BLaER1 treated with 17β-estradiol and CSF1 and Interleukin-3, amounts not matched to agents 10 nM and 100 nM (cell line): ENCODE results near the gene TTLL5.

Source experiments
- H3K27ac ChIP-seq, 11 experiments: shearing (Covaris generic); formaldehyde crosslinking; 2 replicates each; pipeline ENCODE4 v1.8.1; 2022
- H3K27me3 ChIP-seq, 11 experiments: shearing (Covaris generic); formaldehyde crosslinking; 2 replicates each; pipeline ENCODE4 v1.8.1; 2022
- H3K36me3 ChIP-seq, 11 experiments: shearing (Covaris generic); formaldehyde crosslinking; 2 replicates each; pipeline ENCODE4 v1.8.1; 2022
- H3K4me1 ChIP-seq, 10 experiments: shearing (Covaris generic); formaldehyde crosslinking; 2 replicates each; pipeline ENCODE4 v1.8.1; 2022
- H3K4me2 ChIP-seq, 11 experiments: shearing (Covaris generic); formaldehyde crosslinking; 2 replicates each; pipeline ENCODE4 v1.8.1; 2022
- H3K4me3 ChIP-seq, 10 experiments: shearing (Covaris generic); formaldehyde crosslinking; 2 replicates each; pipeline ENCODE4 v1.8.1; 2022
- H3K9ac ChIP-seq, 11 experiments: shearing (Covaris generic); formaldehyde crosslinking; 2 replicates each; pipeline ENCODE4 v1.8.1; 2022
- H3K9me3 ChIP-seq, 11 experiments: shearing (Covaris generic); formaldehyde crosslinking; replicated peaks in 1 of 11; 2 replicates each; pipeline ENCODE4 v1.8.1; 2022
- H4K20me1 ChIP-seq, 11 experiments: shearing (Covaris generic); formaldehyde crosslinking; 2 replicates each; pipeline ENCODE4 v1.8.1; 2022
- Cebpa-rat ChIP-seq, 11 experiments: shearing (Covaris generic); IDR thresholded peaks; 2 replicates each; pipeline ENCODE4 v1.8.1; 2022

Gene TTLL5

GRCh38 chr14:75959031-75959430 lies 298.0 kb downstream of the TTLL5 start:
- Histone ChIP-seq H3K4me3 (0 out of 20 replicates have a peak overlapping the region, but pooled peaks of 1 of the 10 experiments have one; percentile 5), H3K27me3 (no peaks in the 10 kb centered on the region), H3K27ac (peak overlapping the region in 8 of 11 experiments; percentile 4 to 92 (median 82); a peak in 18 of 22 replicates), H3K9ac (peak overlapping the region in 4 of 11 experiments; percentile 75 to 78 (median 76); a peak in 7 of 22 replicates), H3K36me3 (peaks cover 0 to 24% (median 6%) of the 10 kb centered on the region in 11 experiments; a peak in 8 of 22 replicates), H3K4me2 (peak overlapping the region; percentile 30 to 78 (median 59); a peak in 21 of 22 replicates), H4K20me1 (no peaks in the 10 kb centered on the region), H3K9me3 (peaks cover 0 to 17% (median 0%) of the 10 kb centered on the region in 11 experiments; a peak in 6 of 22 replicates), H3K4me1 (peaks cover 15 to 69% (median 53%) of the 10 kb centered on the region in 10 experiments)
- no peak for TF ChIP-seq Cebpa-rat (IDR thresholded peaks at IDR 0.05)

- Histone ChIP-seq H3K4me3 (peak overlapping the region in 4 of 10 experiments; percentile 4 to 26 (median 12); a peak in 3 of 20 replicates), H3K4me1 (peaks cover 15 to 58% (median 42%) of the 10 kb centered on the region in 10 experiments), H4K20me1 (no peaks in the 10 kb centered on the region), H3K9me3 (peaks cover 0 to 17% (median 0%) of the 10 kb centered on the region in 11 experiments; a peak in 6 of 22 replicates), H3K9ac (peak overlapping the region in 8 of 11 experiments; percentile 12 to 78 (median 64); a peak in 14 of 22 replicates), H3K27ac (peak overlapping the region in 9 of 11 experiments; percentile 8 to 92 (median 77); a peak in 17 of 22 replicates), H3K4me2 (peak overlapping the region; percentile 5 to 78 (median 59); a peak in 18 of 22 replicates), H3K36me3 (peaks cover 0 to 17% (median 2%) of the 10 kb centered on the region in 11 experiments; a peak in 7 of 22 replicates), H3K27me3 (no peaks in the 10 kb centered on the region)
- TF ChIP-seq Cebpa-rat (IDR thresholded peaks at IDR 0.05), result peak in 3 of 11 experiments; percentile 10 to 44 (median 22); a peak in 1 of 22 replicates
These were observed 299.2 kb downstream of the TTLL5 start for GRCh38 chr14:75960231-75960630.

- no peaks in the 10 kb centered on the region for H3K27me3 ChIP-seq
- H3K4me2 ChIP-seq, result peak overlapping the region in 9 of 11 experiments; percentile 30 to 78 (median 71); a peak in 16 of 22 replicates
- H3K4me1 ChIP-seq, result peaks cover 15 to 53% (median 40%) of the 10 kb centered on the region in 10 experiments
- no peak overlapping the region for H3K4me3 ChIP-seq
- peaks cover 0 to 13% (median 0%) of the 10 kb centered on the region in 11 experiments; a peak in 5 of 22 replicates for H3K36me3 ChIP-seq
- H3K9me3 ChIP-seq, result peaks cover 0 to 17% (median 0%) of the 10 kb centered on the region in 11 experiments; a peak in 6 of 22 replicates
- H3K9ac ChIP-seq, result no peak overlapping the region
- no peak for TF ChIP-seq Cebpa-rat (IDR thresholded peaks at IDR 0.05)
- no peaks in the 10 kb centered on the region for H4K20me1 ChIP-seq
- H3K27ac ChIP-seq, result peak overlapping the region in 5 of 11 experiments; percentile 77 to 92 (median 89); a peak in 9 of 22 replicates
These were observed 300.6 kb downstream of the TTLL5 start for GRCh38 chr14:75961662-75962061.

- Histone ChIP-seq H3K4me3 (no peak overlapping the region), H3K9me3 (peaks cover 0 to 6% (median 0%) of the 10 kb centered on the region in 11 experiments; a peak in 1 of 22 replicates), H3K27me3 (no peaks in the 10 kb centered on the region), H3K4me2 (no peak overlapping the region; a peak in 1 of 22 replicates), H3K27ac (no peak overlapping the region), H3K9ac (no peak overlapping the region), H3K36me3 (peaks cover 0 to 6% (median 0%) of the 10 kb centered on the region in 11 experiments; a peak in 3 of 22 replicates), H4K20me1 (no peaks in the 10 kb centered on the region), H3K4me1 (peaks cover 0 to 29% (median 12%) of the 10 kb centered on the region in 10 experiments; a peak in 12 of 20 replicates)
- no peak for TF ChIP-seq Cebpa-rat (IDR thresholded peaks at IDR 0.05)
These were observed 306.8 kb downstream of the TTLL5 start for GRCh38 chr14:75967866-75968265.

GRCh38 chr14:75968456-75968855 lies 307.4 kb downstream of the TTLL5 start:
- Histone ChIP-seq H3K27me3 (no peaks in the 10 kb centered on the region), H3K4me3 (no peak overlapping the region), H4K20me1 (no peaks in the 10 kb centered on the region), H3K9ac (no peak overlapping the region), H3K9me3 (peaks cover 0 to under 1% (median 0%) of the 10 kb centered on the region in 11 experiments; a peak in 1 of 22 replicates), H3K4me2 (peak overlapping the region in 4 of 11 experiments; percentile 2 to 53 (median 18); a peak in 3 of 22 replicates), H3K4me1 (peaks cover 0 to 28% (median 12%) of the 10 kb centered on the region in 10 experiments; a peak in 12 of 20 replicates), H3K36me3 (peaks cover 0 to under 1% (median 0%) of the 10 kb centered on the region in 11 experiments; a peak in 1 of 22 replicates), H3K27ac (peak overlapping the region in 2 of 11 experiments; percentile 31 to 32; a peak in 2 of 22 replicates)
- no peak for TF ChIP-seq Cebpa-rat (IDR thresholded peaks at IDR 0.05)

GRCh38 chr14:75969126-75969525 lies 308.1 kb downstream of the TTLL5 start:
- no peaks in the 10 kb centered on the region for H3K27me3 ChIP-seq
- no peaks in the 10 kb centered on the region for H3K36me3 ChIP-seq
- no peak overlapping the region for H3K4me3 ChIP-seq
- peak overlapping the region in 1 of 11 experiments; percentile 20; a peak in 1 of 22 replicates for H3K9ac ChIP-seq
- peak overlapping the region in 6 of 11 experiments; percentile 2 to 53 (median 18); a peak in 7 of 22 replicates for H3K4me2 ChIP-seq
- H3K9me3 ChIP-seq, result no peaks in the 10 kb centered on the region
- H4K20me1 ChIP-seq, result no peaks in the 10 kb centered on the region
- H3K27ac ChIP-seq, result peak overlapping the region in 2 of 11 experiments; percentile 31 to 32; a peak in 3 of 22 replicates
- TF ChIP-seq Cebpa-rat (IDR thresholded peaks at IDR 0.05), result no peak
- H3K4me1 ChIP-seq, result peaks cover 0 to 25% (median 12%) of the 10 kb centered on the region in 10 experiments; a peak in 12 of 20 replicates

- H3K9me3 ChIP-seq, result no peaks in the 10 kb centered on the region
- H3K4me2 ChIP-seq, result no peak overlapping the region
- H3K27ac ChIP-seq, result 0 out of 22 replicates have a peak overlapping the region, but pooled peaks of 1 of the 11 experiments have one; percentile 31
- peaks cover 0 to 25% (median 12%) of the 10 kb centered on the region in 10 experiments; a peak in 12 of 20 replicates for H3K4me1 ChIP-seq
- H4K20me1 ChIP-seq, result no peaks in the 10 kb centered on the region
- no peak overlapping the region for H3K4me3 ChIP-seq
- H3K27me3 ChIP-seq, result no peaks in the 10 kb centered on the region
- H3K9ac ChIP-seq, result no peak overlapping the region
- H3K36me3 ChIP-seq, result no peaks in the 10 kb centered on the region
- no peak for TF ChIP-seq Cebpa-rat (IDR thresholded peaks at IDR 0.05)
These were observed 308.8 kb downstream of the TTLL5 start for GRCh38 chr14:75969891-75970290.

GRCh38 chr14:75970989-75971388 lies 309.9 kb downstream of the TTLL5 start:
- H3K9me3 ChIP-seq, result no peaks in the 10 kb centered on the region
- H3K27me3 ChIP-seq, result no peaks in the 10 kb centered on the region
- H3K9ac ChIP-seq, result no peak overlapping the region
- no peak overlapping the region for H3K4me2 ChIP-seq
- H4K20me1 ChIP-seq, result no peaks in the 10 kb centered on the region
- no peak overlapping the region for H3K4me3 ChIP-seq
- no peaks in the 10 kb centered on the region for H3K36me3 ChIP-seq
- no peak for TF ChIP-seq Cebpa-rat (IDR thresholded peaks at IDR 0.05)
- H3K27ac ChIP-seq, result no peak overlapping the region
- peaks cover 0 to 26% (median 12%) of the 10 kb centered on the region in 10 experiments; a peak in 12 of 20 replicates for H3K4me1 ChIP-seq

- Histone ChIP-seq H3K4me3 (no peak overlapping the region), H3K4me2 (no peak overlapping the region), H3K36me3 (no peaks in the 10 kb centered on the region), H3K27me3 (no peaks in the 10 kb centered on the region), H3K9me3 (no peaks in the 10 kb centered on the region), H3K4me1 (peaks cover 0 to 31% (median 15%) of the 10 kb centered on the region in 10 experiments; a peak in 16 of 20 replicates), H3K27ac (no peak overlapping the region), H3K9ac (no peak overlapping the region), H4K20me1 (no peaks in the 10 kb centered on the region)
- no peak for TF ChIP-seq Cebpa-rat (IDR thresholded peaks at IDR 0.05)
These were observed 310.5 kb downstream of the TTLL5 start for GRCh38 chr14:75971509-75971908.
